Glutamatergic neuron (in vitro differentiated cells): ENCODE measurements around the gene PRRX1. TPM values are rescaled to one million over a fixed set of nuclear protein-coding genes. Genes with fewer than 3 reads are reported as not detected.

Source experiments
- DNase-seq: peaks from one replicate; pipeline ENCODE4 v3.0.0; 2022
- H3K27ac Mint-ChIP-seq: one replicate; pipeline ENCODE4 v1.8.0; 2020; ENCODE audit warnings: mild to moderate bottlenecking, mixed read lengths, inconsistent platforms; ENCODE audit not compliant: unreplicated experiment
- H3K27me3 Mint-ChIP-seq: one replicate; pipeline ENCODE4 v1.8.0; 2020; ENCODE audit warnings: mild to moderate bottlenecking, moderate library complexity, mixed read lengths, inconsistent platforms; ENCODE audit not compliant: unreplicated experiment
- H3K36me3 Mint-ChIP-seq: one replicate; pipeline ENCODE4 v1.8.0; 2020; ENCODE audit warnings: mild to moderate bottlenecking, mixed read lengths, inconsistent platforms; ENCODE audit not compliant: unreplicated experiment
- H3K4me1 Mint-ChIP-seq: one replicate; pipeline ENCODE4 v1.8.0; 2020; ENCODE audit warnings: mild to moderate bottlenecking, low read depth, mixed read lengths, inconsistent platforms; ENCODE audit not compliant: unreplicated experiment
- H3K4me3 Mint-ChIP-seq: one replicate; pipeline ENCODE4 v1.8.0; 2020; ENCODE audit warnings: mild to moderate bottlenecking, mixed read lengths, inconsistent platforms; ENCODE audit not compliant: unreplicated experiment
- H3K9me3 Mint-ChIP-seq: one replicate; pipeline ENCODE4 v1.8.0; 2020; ENCODE audit warnings: mild to moderate bottlenecking, moderate library complexity, mixed read lengths, inconsistent platforms; ENCODE audit not compliant: unreplicated experiment
- total RNA-seq: library from RNA; stranded (reverse); fragmentation: NEBNext Ultra II Directional; extraction: Animal tissue kit (Norgen Biotek cat#: 25700); gene quantifications from one replicate; pipeline ENCODE4 v1.2.1, GENCODE V29; 2021; ENCODE audit not compliant: unreplicated experiment
- TF ChIP-seq, protein P1 (sequence below): fragments of 200-600 bp; sonication (generic); IDR thresholded peaks from one replicate; pipeline ENCODE4 v1.5.0; 2021; ENCODE audit not compliant: partially characterized antibody, unreplicated experiment

Gene PRRX1
- total RNA-seq, 1 donor from 2014 or later, result not detected

DNA sequence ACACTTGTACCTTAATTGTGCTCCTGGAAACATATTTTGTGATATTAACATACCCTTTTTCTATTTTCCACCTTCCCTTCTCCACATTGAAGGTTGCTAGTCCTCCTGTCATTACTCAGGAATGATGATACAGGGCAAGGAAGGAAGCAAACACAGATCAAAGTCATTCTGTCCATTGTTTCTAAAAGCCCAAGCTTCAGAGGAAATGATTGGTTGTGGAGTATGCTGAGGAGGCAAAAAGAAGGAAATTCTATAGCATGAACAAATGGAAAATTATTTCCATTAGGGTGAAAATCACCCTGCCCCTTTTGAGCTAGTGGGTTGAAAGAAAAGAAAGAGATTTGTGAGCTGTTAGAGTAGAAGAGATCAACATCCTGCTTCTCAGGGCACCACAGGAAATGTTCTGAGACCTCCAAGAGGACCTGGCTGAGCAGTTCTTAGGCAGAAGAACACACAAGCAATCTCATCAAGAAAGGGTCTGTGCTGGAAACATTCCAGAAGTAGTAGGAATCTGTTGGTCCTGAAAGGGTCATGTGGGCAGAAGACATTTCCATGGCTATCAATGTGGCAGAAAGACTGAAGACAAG, 29.0 kb upstream of the PRRX1 start:
- Mint-ChIP-seq H3K9me3 (no peaks in the 10 kb centered on the region), H3K4me3 (no peak overlapping the region), H3K27ac (no peak overlapping the region), H3K36me3 (no peaks in the 10 kb centered on the region), H3K4me1 (no peaks in the 10 kb centered on the region), H3K27me3 (no peaks in the 10 kb centered on the region)
- TF ChIP-seq, protein P1, sequence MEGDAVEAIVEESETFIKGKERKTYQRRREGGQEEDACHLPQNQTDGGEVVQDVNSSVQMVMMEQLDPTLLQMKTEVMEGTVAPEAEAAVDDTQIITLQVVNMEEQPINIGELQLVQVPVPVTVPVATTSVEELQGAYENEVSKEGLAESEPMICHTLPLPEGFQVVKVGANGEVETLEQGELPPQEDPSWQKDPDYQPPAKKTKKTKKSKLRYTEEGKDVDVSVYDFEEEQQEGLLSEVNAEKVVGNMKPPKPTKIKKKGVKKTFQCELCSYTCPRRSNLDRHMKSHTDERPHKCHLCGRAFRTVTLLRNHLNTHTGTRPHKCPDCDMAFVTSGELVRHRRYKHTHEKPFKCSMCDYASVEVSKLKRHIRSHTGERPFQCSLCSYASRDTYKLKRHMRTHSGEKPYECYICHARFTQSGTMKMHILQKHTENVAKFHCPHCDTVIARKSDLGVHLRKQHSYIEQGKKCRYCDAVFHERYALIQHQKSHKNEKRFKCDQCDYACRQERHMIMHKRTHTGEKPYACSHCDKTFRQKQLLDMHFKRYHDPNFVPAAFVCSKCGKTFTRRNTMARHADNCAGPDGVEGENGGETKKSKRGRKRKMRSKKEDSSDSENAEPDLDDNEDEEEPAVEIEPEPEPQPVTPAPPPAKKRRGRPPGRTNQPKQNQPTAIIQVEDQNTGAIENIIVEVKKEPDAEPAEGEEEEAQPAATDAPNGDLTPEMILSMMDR, result no peak
- no peak for DNase-seq

DNA sequence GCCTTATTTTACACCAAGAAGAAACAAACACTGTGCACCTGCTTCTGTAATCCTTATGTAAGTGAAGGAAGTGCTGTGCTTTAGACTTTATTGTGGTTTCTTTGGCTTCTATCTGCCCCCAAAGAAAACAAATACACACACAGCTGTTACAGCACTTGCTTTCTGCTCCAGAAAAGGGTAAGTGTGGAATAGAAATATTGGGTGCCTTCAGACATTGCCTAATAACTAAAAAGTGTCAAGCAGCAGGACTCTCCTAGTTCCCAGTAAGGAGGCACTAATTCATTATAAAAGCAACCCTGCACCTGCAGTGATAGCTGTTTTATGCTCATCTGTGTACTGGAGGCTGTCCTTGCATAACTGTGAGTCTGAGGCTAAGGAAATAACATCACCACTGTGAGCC, 23.4 kb upstream of the PRRX1 start:
- Mint-ChIP-seq H3K9me3 (no peaks in the 10 kb centered on the region), H3K27me3 (no peaks in the 10 kb centered on the region), H3K27ac (no peak overlapping the region), H3K4me3 (no peak overlapping the region), H3K4me1 (no peaks in the 10 kb centered on the region), H3K36me3 (no peaks in the 10 kb centered on the region)
- TF ChIP-seq, protein P1, result no peak
- no peak for DNase-seq

DNA sequence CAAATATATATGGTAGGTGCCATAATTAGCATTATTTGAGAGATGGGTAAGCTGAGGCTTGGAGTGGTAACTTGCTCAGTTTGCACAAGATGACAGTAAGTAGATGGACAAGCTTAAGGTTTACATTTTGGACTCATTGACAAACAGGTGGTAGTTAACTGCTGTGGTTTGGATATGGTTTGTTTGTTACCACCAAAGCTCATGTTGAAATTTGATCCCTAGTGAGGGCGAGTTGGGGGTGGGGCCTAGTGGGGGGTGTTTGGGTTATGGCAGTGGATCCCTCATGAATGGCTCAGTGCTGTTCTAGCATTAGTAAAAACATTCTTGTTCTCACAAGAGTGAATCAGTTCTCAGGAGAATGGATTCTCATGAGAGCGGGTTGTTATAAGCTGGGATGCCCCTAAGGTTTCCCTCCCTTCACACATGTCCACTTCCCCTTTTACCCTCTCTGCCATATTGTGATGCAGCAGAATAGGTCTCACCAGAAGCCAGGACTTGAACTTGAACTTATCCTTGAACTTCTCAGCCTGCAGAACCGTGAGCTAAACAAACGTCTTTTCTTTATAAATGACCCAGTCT, 6.6 kb upstream of the PRRX1 start:
- peaks cover 12% of the 10 kb centered on the region for H3K27me3 Mint-ChIP-seq
- H3K4me3 Mint-ChIP-seq, result no peak overlapping the region
- DNase-seq, result no peak
- no peak overlapping the region for H3K27ac Mint-ChIP-seq
- H3K4me1 Mint-ChIP-seq, result peaks cover 7% of the 10 kb centered on the region
- H3K36me3 Mint-ChIP-seq, result no peaks in the 10 kb centered on the region
- H3K9me3 Mint-ChIP-seq, result peaks cover 2% of the 10 kb centered on the region
- TF ChIP-seq, protein P1, result no peak

GRCh38 chr1:170659399-170660035, 4.4 kb upstream of the PRRX1 start:
- Mint-ChIP-seq H3K4me3 (no peak overlapping the region), H3K27ac (no peak overlapping the region), H3K27me3 (peaks cover 18% of the 10 kb centered on the region), H3K4me1 (peaks cover 12% of the 10 kb centered on the region), H3K9me3 (peaks cover 4% of the 10 kb centered on the region), H3K36me3 (no peaks in the 10 kb centered on the region)
- no peak for DNase-seq
- TF ChIP-seq, protein P1, result no peak

GRCh38 chr1:170660281-170660713, 3.6 kb upstream of the PRRX1 start:
- peaks cover 12% of the 10 kb centered on the region for H3K4me1 Mint-ChIP-seq
- TF ChIP-seq, protein P1, result no peak
- DNase-seq, result peak; percentile 32
- H3K4me3 Mint-ChIP-seq, result peak overlapping the region; percentile 83
- H3K9me3 Mint-ChIP-seq, result peaks cover 6% of the 10 kb centered on the region
- peaks cover 21% of the 10 kb centered on the region for H3K27me3 Mint-ChIP-seq
- no peaks in the 10 kb centered on the region for H3K36me3 Mint-ChIP-seq
- no peak overlapping the region for H3K27ac Mint-ChIP-seq
